ENCODE data around the gene HAL. TPM values are rescaled to one million over a fixed set of nuclear protein-coding genes. Genes with fewer than 3 reads are reported as not detected.
A peak's percentile ranks its signal among the peaks of the same experiment; 100 is the strongest.

The HAL gene
- total RNA-seq, 1 experiment from 2014 or later = 0.27 TPM

GRCh38 chr12:96014943-96015599 is 18.9 kb upstream of the HAL start:
- no peak for DNase-seq (ENCODE audit: low spot score)

- DNase-seq (ENCODE audit: low spot score) = no peak
Observed at GRCh38 chr12:96007729-96008128, 11.6 kb upstream of the HAL start.

- no peak for DNase-seq (ENCODE audit: low spot score)
Observed at GRCh38 chr12:96006727-96007126, 10.6 kb upstream of the HAL start.

- no peak for DNase-seq (ENCODE audit: low spot score)
Observed at GRCh38 chr12:96000858-96001257, 4.7 kb upstream of the HAL start.

GRCh38 chr12:95999484-95999883 is 3.3 kb upstream of the HAL start:
- no peak for DNase-seq (ENCODE audit: low spot score)

- DNase-seq (ENCODE audit: low spot score) = peak; percentile 59
Observed at GRCh38 chr12:95998611-95999286, 2.6 kb upstream of the HAL start.

GRCh38 chr12:95997911-95998510 is 1.9 kb upstream of the HAL start:
- DNase-seq (ENCODE audit: low spot score) = no peak

- no peak for DNase-seq (ENCODE audit: low spot score)
Observed at GRCh38 chr12:95997276-95997675, 1.1 kb upstream of the HAL start.

GRCh38 chr12:95995238-95996031 is 709 bp downstream of the HAL start:
- DNase-seq (ENCODE audit: low spot score) = no peak

- peak; percentile 27 for DNase-seq (ENCODE audit: low spot score)
Observed at GRCh38 chr12:95994476-95994875, 1.7 kb downstream of the HAL start.

GRCh38 chr12:95993907-95994306 is 2.2 kb downstream of the HAL start:
- DNase-seq (ENCODE audit: low spot score) = no peak

GRCh38 chr12:95990136-95990535 is 6.0 kb downstream of the HAL start:
- no peak for DNase-seq (ENCODE audit: low spot score)

- no peak for DNase-seq (ENCODE audit: low spot score)
Observed at GRCh38 chr12:95989504-95990123, 6.5 kb downstream of the HAL start.

- DNase-seq (ENCODE audit: low spot score) = no peak
Observed at GRCh38 chr12:95988506-95989275, 7.5 kb downstream of the HAL start.

GRCh38 chr12:95986635-95987570 is 9.2 kb downstream of the HAL start:
- no peak for DNase-seq (ENCODE audit: low spot score)

- DNase-seq (ENCODE audit: low spot score) = no peak
Observed at GRCh38 chr12:95984682-95985081, 11.5 kb downstream of the HAL start.

GRCh38 chr12:95982602-95983001 is 13.5 kb downstream of the HAL start:
- DNase-seq (ENCODE audit: low spot score) = no peak

GRCh38 chr12:95980437-95980836 is 15.7 kb downstream of the HAL start:
- no peak for DNase-seq (ENCODE audit: low spot score)

GRCh38 chr12:95978774-95979173 is 17.4 kb downstream of the HAL start:
- no peak for DNase-seq (ENCODE audit: low spot score)

- no peak for DNase-seq (ENCODE audit: low spot score)
Observed at GRCh38 chr12:95978351-95978750, 17.8 kb downstream of the HAL start.
